NCI-H2227 (cell line): ENCODE measurements around the gene BTN1A1.

Experiments
- DNase-seq: peaks from one replicate; lab custom pipeline; 2025; ENCODE audit not compliant: unreplicated experiment; lab: John Stamatoyannopoulos, UW

Gene BTN1A1

DNA sequence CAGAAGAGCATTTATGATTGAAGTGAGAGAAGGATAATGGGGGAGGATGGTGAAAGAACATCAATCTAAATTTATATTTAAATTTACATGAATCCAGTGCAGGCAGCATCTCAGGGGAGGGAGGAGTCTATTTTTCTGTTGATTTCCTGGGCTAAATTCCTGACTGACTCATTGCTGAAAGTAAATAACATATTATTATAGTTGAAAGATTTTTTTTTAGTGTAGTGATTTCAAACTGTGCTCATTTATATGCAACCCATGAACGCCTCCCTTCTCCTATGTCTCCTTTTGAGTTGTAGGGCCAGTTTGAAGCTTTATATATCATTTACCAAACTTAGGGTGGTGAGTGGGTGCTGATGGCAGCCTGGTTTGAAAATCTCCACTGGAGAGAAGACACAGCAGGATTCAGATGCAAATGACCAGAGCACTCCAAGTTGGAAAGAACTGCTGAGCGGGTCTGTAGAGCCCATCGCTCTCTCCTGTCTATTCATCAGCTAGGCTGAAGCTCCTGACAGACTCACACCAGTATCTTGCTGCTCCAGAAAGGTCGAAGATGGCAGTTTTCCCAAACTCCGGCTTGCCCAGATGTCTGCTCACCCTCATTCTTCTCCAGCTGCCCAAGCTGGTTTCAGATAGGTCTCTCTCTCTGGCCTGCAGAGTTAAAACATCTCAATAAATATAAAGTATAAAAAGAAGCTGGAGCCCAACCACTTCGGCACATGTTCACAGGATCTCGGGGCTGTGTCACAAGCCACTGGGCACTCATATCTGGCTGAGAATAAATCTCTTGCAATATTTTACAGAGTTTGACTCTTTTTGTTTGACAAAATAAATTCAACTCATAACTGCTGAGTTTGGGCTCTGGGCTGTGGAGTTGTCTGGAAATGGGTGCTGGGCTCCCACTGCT lies 24.0 kb upstream of the BTN1A1 start:
- DNase-seq, result peak; percentile 31

DNA sequence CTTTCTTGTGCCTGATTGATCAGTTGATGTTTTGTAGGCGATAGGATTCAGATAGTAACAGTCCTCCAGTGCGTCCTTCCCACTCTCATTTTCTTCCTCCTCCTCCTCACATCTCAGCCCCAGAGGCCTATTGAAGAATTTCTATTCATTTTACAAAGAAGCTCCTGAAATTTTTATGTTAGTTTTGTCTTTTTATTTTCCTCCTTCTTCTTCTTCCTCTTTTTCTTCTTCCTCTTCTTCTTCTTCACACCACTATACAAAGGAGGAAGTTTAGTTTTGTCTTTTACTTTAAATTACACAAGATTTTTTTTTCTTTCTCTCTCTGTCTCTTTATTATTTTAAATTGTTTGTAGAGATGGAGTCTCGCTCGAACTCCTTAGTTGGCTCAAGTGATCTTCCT lies 23.2 kb upstream of the BTN1A1 start:
- no peak for DNase-seq

DNA sequence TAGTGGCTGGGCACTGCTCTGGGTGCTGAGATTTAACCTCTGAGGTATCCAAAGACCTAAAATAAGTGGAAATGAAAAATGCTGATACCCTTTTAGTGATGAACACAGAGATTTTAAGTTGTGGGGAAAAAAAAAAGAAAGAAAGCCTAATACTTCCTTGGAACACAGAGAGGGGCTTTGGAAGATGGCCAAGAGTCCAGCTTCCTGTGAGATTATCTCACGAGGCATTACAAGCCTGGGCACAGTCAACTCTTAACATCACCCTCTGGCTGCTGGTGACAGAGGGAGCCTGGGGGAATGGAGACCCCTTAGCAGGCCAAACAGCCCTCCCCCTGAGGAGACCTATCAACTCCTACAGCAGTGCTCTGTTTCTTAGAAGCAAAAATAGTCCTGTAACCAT lies 22.7 kb upstream of the BTN1A1 start:
- DNase-seq, result no peak

DNA sequence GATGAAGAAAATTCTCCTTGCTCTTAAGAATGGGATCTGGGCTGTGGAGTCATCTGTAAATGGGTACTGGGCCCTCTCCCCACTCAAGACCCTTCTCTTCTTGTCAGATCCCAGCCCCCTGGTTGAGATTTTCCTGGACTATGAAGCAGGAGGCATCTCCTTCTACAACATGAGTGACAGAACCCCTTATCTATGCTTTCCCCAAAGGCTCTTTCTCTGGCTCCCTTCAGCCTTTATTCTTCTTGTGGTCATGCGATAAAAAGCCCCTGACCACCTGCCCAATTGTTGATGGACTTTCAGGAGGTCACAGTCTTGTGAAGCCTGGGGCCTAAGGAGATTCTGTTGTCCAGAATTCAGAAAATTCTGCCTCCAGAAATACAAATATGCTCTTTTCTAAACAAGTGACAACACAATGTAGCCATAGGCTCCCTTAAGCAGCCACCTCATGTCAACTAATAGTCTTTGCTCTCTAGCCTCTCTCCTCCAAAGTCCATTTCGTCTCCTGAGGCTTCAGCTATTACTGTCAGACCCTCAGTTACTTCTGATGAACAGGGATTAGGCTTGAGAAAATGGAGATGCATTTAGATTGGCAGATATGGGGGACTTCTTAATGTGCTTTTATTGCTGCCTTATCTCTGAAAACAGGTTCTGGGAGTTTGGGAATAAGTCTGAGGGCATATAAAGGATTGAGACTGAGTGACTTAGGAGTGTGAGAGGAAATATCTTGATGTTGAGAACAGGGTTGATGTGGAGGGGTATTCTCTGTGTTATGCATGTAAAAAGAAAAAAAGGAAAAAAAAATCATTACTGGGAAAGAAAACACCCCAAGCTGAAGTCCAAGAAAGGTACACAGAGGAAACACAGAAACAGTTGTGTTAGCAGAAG lies 21.8 kb upstream of the BTN1A1 start:
- no peak for DNase-seq

DNA sequence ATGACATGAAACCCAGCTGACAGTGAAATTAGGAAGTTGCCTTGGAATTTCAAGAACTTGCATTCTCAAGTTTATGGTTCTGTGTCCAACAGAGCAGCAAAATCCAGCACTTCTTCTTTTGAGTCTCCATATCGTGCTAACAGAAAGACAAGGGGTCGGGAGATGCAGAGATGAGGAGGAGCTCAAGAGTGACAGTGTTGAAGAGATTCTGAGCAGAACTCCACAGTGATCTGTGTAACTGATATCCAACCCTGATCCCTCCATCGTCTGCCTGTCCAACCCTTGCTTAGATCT lies 21.2 kb upstream of the BTN1A1 start:
- no peak for DNase-seq

DNA sequence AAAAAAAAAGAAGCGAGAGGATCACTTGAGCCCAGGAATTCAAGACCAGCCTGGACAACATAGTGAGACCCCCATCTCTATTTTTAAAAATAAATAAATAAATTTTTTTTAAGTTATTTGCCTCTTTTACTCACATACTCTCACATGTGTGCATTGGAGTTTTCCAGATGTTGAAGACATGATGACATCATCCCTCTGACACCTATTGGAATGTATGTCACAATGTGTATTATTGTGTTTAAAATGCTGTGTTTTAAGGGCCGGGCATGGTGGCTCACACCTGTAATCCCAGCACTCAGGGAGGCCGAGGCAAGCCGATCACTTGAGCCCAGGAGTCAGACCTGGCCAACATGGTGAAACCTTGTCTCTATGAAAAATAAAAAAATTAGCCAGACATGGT lies 17.8 kb upstream of the BTN1A1 start:
- no peak for DNase-seq

DNA sequence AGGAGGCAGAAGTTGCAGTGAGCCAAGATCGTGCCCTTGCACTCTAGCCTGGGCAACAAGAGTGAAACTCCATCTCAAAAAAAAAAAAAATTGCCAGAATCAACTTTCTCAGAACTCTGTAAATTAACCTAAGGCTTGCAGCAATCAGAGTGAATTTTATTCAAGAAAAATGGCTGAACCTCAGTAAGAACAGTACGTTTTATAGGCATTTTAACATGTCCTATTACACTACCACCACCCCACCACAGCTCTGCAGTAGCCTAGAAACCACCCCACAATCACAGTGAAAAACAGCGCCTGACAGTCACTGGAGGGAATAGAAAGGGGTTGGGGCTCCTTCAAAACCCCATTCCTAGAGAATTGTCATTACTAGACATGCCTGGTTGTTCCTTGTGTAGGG lies 16.4 kb upstream of the BTN1A1 start:
- DNase-seq, result no peak

DNA sequence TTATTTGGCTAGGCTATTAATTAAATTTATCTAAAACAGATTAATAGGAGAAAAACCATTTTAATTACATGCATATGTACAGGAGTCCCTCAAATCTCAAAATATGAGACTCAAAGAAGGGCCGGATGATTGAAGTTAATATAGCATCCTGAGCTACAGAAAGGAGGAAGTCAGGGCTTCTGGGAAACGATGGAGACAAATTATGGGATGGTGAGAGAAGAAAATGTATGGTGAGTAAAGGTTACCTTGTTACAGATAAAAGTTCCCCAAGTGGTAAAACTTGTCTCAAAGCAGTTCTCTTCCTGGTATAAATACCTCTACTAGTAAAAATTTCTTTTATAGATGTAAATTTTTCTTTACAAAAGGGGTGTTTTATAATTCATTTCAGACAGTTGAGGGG lies 15.9 kb upstream of the BTN1A1 start:
- no peak for DNase-seq

DNA sequence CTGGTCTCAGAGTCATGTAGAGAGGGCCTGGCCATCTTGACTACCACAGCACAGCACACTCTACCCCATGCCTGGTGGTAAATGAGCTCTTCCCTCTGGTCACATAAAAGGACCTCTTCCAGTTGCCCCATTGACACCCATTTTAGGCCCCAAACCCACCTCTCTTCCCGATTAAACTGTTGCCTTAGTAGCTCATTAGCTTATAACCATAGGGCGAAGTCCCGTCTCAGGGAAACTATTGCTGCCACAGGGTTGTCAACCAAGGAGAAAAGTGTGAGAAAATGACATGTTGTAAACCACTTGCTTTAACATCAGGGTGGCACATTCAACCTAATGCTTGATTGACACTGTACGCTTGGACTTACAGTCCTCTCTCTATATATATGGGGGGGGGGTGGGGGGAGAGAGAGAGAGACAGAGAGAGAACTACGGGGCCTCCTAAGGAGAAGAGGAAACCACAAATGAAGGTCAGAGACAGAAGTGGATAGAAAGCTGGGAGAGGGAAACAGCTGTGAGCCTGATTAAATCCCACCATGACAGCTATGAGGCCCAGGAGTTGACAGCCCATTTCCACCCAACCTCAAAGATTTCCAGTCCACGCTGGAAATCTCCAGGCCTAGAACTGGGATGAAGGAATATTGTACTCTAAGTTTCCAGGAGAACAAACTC lies 14.9 kb upstream of the BTN1A1 start:
- no peak for DNase-seq

DNA sequence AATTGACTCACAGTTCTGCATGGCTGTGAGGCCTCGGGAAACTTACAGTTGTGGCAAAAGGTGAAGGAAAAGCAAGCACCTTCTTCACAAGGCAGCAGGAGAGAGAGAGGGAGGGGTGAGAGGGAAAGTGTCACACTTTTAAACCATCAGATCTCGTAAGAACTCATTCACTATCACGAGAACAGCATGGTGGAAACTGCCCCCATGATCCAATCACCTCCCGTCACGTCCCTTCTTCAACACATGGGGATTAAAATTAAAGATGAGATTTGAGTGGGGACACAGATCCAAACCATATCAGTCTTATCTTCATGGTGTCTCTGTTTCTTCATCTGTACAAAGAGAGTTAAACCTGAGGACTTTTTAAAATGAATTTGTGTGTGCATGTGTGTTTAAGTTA lies 13.7 kb upstream of the BTN1A1 start:
- DNase-seq, result no peak

DNA sequence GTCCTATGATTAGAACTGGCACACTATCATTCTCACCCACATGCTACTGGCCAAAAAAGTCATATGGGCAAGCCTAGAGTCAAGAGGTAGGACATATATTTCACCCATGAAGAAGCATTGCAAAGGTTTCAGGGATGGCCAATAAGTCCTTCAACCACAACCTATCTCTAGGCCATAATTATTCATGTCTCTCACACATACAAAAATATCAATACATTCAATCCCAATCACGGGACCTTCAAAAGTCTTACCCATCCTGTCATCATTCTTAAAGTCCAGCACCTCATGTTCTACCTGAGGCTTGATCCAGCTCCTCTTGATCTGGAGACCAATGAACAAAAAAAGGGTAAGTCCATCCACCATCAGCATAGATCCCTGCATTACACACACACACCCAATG lies 12.6 kb upstream of the BTN1A1 start:
- no peak for DNase-seq

DNA sequence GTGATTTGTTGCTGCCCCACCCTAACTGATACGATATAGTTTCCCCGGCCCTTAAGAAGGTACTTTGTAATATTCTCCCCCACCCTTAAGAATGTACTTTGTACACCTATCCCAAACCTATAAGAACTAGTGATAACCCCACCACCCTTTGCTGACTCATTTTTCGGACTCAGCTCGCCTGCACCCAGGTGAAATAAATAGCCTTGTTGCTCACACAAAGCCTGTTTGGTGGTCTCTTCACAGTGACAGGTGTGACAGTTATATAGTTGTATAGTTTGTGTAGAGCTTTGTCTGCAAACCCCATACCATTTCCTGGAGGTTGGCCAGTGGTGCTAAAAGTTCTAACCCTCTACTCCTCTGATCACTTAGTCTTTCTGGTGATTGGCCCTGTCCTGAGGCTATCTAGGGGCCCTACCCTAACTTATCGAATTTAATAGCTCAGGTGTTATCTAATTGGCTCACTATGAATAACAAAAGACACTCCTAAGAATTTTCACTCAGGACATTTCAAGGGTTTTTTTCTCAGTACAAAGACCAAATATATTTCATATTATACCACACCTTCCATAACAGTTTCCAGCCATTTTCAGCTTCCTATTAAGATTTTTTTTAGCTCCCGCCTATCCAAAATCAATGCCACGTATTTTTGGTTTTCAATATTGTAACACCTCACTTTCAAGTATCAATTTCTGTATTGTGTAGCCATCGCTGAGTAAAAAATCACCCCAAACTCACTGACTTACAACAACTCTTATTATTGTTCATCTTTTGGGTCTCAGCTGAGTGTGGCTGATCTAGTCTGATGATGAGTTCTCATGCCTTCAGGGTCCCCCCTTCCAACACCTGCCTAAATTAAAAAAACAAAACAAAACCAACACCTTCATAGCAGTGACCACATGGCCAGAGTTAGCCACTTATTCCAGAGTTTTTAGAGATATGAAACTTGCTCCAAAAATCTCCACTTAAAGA lies 9.8 kb upstream of the BTN1A1 start:
- DNase-seq, result no peak

DNA sequence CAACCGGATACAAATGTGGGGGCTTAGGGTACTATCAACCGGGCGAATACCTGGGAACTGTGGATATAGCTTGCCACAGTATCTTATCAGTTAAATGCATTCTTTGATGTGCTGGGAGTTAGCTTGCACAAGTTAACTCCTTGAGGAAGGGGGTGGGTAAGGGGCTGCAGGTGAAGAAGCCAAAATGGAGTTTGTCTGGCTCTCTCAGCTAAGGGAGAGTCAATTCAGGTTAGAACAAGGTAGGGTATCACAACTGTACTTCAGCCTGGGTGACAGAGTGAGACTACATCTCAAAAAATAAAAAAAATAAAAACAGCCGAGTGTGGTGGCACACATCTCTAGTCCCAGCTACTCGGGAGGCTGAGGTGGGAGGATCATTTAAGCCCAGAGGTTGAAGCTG lies 8.5 kb upstream of the BTN1A1 start:
- no peak for DNase-seq

DNA sequence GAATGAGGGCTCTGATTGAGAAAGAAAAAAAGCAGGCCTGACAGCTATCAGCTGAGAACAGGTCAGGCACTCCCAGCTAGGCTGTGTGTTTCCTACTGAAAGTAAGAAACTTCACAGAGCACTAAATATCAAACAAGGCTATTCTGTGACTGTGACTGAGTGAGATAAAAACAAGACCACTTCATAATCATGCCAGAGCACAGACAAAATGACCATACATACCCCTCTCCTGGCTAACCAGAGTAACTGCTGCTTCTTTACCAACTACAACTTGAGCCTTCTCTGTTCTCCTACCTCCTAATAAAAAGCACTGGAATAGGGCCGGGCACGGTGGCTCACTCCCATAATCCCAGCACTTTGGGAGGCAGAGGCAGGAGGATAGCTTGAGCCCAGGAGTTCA lies 6.8 kb upstream of the BTN1A1 start:
- DNase-seq, result no peak

DNA sequence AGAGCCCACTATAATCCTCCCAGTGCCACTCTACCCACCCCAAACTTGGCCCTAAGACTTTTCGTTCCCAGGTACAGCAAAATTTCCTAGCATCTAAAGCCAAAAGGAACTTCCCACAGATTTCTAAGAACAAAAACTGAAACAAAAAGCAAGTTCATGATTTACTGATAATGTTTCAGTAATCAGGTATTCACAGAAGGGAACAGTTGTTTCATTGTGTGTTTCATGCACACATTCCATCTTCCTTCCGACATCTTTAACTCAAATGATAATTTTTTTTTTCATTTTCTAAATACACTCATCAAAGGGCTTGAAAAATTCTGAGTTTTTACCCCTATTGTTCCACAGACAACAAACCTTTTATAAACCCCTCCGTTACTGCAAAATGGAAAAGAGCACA lies 6.0 kb upstream of the BTN1A1 start:
- no peak for DNase-seq

DNA sequence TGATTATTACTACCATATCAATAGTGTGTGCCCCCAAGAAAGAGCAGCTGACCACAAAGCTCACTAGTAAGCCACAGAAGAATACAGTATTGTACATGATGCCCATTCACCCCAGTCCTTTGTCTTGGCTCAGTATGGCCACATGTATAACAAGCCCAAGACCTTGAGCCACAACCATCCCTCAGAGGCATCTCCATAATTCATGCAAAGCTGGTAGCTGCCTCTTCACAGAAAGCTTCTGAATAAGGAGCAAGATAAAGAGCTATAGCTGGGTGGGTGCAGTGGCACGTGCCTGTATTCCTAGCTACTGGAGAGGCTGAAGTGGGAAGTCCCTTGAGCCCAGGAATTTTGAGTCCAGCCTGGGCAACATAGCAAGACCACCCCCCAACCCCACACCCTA lies 4.8 kb upstream of the BTN1A1 start:
- no peak for DNase-seq

DNA sequence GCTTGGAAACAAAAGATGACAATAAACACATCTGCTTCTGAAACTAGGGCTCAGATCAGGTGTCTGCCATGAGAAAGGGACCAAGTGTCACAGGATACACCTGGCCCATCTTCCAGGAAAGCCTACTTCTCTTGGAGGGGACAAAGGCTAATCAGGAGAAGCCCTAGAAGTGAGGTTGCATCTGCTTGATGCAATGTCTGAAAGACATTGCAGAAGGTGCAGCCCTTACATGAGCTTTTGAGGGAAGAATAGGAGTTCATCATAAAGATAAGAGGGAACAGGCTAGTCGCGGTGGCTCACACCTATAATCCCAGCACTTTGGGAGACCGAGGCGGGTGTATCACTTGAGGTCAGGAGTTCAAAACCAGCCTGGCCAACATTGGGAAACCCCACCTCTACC lies 2.5 kb upstream of the BTN1A1 start:
- no peak for DNase-seq

DNA sequence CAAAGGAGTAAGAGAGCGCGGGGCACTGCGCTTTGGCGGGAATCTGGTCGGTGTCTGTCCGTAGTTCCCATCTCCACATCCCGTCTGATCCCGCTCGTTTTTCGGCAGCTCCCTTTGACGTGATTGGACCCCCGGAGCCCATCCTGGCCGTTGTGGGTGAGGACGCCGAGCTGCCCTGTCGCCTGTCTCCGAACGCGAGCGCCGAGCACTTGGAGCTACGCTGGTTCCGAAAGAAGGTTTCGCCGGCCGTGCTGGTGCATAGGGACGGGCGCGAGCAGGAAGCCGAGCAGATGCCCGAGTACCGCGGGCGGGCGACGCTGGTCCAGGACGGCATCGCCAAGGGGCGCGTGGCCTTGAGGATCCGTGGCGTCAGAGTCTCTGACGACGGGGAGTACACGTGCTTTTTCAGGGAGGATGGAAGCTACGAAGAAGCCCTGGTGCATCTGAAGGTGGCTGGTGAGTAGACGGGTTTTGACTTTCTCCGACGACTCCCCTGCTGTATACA lies 1.4 kb downstream of the BTN1A1 start:
- peak; percentile 66 for DNase-seq

DNA sequence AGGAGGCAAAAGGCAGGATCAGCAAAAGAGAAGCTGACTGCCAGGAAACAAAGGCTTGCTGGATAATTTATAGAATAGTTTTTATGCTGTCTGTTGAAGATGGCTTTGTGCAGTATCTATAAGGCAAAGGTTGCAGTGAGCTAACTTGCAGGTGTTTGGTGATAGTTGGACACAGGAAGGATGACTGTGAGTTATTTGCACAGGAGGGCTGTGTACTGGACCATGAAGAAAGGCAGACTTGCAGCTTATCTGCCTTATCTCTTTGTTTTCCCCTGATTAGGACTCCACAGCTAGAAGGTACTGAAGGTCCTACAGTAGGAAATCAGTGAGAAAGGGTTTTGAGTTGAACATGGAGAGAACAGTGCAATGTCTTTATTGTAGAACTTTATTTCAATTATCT lies 2.1 kb downstream of the BTN1A1 start:
- DNase-seq, result no peak

DNA sequence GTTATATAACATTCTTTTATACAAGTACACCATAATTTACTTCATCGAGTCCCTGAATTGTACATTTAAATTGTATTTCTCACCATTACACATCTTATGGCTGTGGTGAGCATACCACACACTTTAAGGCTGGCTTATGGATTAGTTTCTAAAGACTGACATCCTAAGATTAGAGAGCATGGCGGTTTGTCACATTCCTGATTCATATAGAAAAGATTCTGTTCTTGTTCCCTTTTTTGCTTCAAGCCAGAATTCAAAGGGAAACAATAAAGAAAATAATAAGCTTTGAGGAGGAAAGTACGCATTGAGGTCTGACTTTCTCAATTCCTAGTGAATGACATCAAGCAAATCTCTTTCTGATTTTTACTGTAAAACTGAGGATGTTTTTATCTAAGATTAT lies 2.5 kb downstream of the BTN1A1 start:
- no peak for DNase-seq

DNA sequence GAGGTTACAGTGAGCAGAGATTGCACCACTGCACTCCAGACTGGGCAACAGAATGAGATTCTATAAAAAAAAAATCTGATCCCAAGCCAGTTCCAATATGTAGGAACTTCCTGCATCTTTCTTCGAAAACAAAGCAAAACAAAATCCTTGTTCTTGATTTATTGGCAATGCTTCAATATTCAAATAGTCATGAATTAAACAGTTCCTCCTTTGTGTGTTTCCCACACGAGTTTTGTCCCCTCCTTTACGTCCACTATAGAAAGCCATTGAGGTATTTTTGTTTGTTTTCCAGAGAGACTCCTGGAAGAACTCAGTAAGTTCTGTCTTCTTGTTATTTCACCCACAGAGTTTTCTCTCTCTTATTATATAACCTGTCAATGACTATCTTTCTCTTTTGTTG lies 7.6 kb downstream of the BTN1A1 start:
- DNase-seq, result no peak
